HTERT RPE-1 (cell line): Measurements from ENCODE around the gene PEX12.
"Not testable (repeated sequence)": the region's sequence is repeated elsewhere in the genome, so short reads cannot be mapped to it uniquely, and the experiment has no call there.

ENCODE experiments used
- in situ Hi-C: fragments of 300-500 bp; cut with MboI; formaldehyde crosslinking; loops from 4 replicates; pipeline ENCODE4 v1.14.3; 2020; ENCODE audit warnings: low sequenced_read_pairs

The PEX12 gene

DNA sequence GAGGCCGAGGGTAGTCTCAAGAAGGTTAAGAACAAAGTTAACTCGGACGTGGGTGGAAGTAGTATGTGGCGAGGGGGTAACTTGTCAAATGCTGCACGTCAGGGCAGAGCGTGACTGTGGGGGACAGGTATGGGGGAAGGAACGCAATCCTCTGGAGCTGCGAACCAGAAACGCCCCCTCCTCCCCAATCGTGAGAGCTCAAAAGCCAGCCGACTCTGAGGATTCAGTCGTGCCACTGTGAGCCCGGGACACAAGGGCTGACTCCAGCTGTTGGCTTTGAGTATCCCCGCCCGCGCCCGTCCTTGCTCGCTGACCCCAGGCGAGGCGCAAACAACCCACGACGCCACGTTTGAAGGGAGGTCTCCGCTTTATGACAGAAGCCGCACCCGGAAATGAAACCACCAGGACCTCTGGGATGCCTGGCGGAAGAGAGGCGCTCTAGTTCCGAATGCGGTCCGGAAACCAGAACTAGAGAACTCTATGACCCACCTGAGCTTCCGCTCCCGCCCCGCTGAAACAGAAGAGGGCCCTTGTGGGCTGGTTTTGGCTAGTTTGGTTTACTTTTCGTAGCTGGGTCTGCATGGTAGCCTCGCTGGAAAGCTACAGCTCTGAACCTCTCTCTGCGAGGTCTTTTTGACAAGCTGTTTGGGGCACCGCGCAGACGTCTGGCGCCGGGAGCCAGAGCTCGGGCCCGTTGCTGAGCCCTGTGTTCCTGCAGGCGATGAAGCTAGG, at the start of gene PEX12:
TSS of gene PEX12 (minus strand) at position 375 of the 732 bp plus-strand sequence. CDS start 550 bp downstream, outside the sequence.
- in situ Hi-C loops: no loop called here

DNA sequence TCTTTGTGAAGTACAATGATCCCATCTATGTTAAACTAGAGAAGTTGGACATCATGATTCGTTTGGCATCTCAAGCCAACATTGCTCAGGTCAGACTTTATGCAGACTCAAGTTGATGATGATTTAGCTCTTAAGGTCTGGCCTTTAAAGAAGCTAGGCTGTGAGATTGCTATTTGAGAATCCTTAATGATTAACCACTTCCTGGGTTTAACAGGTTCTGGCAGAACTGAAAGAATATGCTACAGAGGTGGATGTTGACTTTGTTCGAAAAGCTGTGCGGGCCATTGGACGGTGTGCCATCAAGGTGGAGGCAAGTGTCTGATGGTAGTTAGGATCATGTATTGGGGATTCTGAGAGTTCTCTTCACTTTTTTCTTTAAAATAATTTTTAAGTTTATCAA, 49.0 kb upstream of the PEX12 start:
- in situ Hi-C loops: no loop called here

DNA sequence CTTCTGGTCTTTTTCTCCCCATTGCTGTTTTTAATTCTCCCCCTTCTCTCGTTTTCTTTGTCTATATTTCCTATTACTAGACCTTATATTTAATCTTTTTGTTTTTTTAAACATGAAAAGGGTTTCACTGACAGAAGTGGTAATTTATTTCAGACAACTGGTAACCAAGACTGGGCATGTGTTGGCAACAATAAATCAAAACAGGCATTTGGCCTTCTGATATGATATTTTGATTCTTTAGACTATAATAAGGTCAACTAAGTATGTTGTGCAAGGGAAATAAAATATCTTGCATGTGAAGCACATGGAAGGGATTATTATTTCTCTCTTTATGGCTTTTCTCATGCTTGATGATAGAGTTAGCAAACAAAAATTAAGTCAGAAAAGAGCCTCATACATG, 43.4 kb upstream of the PEX12 start:
- in situ Hi-C loops: no loop called here

DNA sequence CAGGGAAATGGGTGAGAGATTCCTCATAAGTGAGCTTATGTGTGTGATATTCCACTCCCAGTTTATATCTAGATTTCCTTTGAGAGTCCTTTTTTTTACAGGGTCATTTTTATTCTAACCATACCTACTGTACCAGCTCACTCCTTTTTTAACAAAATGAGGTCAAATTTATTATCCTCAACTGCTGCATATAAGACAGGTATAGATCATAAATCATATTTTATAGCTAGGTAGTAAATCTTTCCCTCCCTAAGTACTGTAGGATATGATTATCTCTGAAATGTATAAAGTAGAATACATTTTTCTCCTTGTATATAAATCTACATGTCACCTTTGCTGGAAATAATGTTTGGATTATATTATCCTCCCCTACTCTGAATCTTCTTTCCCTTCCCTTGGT, 40.3 kb upstream of the PEX12 start:
- in situ Hi-C loops: no loop called here

DNA sequence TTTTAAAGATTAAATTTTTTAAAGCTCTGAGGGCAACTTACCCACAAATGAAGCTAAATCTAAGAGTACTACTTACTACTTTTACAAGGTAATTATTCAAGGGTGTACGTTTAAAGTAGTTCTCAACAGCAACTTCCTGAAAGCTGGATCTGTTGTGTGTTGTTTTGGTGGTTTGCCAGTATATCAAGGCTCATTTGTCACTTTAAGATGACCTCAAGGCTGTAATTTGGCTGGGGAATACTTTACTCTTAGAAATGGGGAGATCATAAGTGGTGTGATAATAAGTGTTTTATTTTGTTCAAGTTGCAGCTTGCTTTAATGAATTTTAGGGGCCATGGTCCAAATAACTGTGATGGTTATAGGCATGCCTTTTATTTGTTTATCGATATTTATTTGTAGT, 39.1 kb upstream of the PEX12 start:
- in situ Hi-C loops: no loop called here

DNA sequence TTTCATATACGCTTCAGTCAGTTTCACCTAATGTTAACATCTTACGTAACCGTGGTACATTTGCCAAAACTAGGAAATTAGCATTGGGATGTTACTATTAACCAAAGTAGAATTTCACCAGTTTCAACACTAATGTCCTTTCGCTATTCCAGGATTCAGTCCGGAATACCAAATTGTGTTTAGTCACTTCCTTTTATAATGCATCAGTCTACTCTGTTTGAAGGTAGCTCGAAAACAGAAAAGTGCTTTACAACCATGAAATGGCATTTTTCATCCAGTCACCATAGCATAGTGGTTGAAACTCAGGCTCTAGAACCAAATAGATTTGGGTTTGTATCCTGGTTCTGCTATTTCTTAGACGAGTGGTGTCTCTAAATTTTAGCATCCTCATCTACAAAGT, 38.2 kb upstream of the PEX12 start:
- in situ Hi-C loops: no loop called here

DNA sequence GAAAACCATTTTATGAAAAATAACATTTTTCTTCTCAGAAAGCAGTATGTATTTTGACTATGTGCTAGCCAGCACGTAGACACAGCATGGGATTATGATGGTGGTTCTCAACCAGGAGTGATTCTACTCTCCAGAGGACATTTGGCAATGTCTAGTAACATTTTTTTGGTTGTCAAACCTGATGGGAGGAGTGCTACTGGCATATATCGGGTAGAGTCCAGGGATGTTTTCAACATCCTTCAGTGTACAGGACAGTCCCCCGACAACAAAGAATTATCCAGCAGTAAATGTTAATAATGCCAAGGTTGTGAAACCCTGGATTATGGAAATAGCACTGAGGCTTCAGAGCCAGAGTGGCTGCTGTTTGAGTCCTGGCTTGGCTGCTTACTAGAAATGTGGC, 36.4 kb upstream of the PEX12 start:
- in situ Hi-C loops: no loop called here

DNA sequence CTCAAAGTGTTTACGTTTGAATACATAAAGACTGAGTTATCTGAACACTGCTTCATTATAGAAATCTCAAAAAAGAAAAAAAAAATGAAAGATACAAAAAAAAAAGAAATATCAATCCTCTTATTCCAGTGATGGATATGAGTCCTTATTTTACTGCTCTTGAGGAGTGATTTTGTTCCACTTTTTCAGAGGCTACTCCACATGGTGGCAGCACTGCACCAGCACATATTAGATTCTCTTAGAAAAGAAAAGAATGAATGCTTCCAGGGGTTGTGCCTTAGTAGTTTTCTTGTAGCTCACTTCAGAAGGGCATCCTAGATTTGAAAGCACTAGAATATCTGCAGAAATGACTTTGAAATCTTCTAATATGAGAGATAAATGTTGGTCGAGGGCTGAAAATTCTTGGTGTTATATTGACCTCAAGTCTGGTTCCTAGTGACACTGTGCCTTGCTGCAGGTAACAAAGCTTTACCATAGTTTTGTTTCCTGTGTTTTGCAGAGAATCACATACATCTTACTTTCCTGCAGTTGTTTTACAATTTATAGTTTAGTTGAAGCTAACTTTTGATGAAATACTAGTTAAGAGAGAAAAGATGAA, 34.7 kb upstream of the PEX12 start:
- in situ Hi-C loops: no loop called here

DNA sequence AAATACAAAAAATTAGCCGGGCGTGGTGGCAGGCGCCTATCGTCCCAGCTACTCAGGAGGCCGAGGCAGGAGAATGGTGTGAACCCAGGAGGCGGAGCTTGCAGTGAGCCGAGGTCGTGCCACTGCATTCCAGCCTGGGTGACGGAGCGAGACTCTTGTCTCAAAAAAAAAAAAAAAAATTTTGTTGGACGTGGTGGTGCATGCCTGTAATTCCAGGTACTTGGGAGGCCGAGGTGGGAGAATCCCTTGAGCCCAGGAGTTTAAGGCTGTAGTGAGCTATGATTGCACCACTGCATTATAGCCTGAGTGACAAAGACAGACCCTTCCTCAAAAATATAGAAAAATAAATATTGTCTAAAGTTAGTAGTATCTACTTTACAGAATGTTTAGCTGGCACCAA, 32.4 kb upstream of the PEX12 start:
- in situ Hi-C loops: not testable (repeated sequence)

DNA sequence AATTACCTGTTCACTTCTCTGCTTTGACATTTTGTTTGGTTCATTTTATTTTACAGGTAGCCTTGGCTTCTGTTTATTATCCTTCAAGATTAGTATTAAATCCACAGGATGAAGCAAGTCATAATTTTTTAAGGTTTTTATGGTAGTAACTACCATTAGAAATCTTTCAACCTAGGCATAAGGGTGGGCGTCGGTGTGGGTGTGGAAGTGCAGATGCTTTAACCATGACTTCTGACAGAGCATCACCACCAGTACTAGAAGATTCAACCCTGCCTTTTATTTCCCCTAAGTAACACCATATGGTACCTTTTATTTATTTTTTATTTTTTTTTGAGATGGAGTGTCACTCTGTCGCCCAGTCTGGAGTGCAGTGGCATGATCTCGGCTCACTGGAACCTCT, 31.5 kb upstream of the PEX12 start:
- in situ Hi-C loops: no loop called here

DNA sequence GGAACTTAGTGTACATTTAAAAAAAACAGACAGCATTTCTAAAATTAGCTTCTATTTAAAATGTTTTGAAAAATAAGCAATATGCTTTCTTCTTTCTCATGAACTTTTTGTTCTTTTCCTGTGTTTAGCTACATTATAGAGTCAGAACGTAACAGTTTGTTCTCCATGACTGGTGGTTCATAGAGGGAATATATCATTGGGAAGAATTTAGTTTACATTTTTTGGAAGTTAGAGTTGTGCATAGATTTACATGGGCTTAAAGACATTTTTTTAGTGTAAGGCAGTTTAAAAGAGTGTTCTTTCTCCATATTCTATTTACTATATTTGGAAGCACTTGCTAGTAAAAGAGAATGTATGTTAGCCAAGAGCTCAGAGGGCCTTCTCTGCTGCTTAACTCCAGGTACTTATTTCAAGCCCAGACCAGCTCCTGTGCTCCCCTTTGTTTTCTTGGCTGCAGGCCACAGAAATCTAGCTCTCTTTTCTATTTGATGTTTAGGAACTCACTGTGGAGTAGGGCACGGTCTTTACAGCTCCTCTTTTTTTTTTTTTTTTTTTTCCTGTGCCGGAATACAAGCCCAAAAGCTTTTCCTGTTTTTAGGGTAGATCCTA, 29.0 kb upstream of the PEX12 start:
- in situ Hi-C loops: no loop called here

DNA sequence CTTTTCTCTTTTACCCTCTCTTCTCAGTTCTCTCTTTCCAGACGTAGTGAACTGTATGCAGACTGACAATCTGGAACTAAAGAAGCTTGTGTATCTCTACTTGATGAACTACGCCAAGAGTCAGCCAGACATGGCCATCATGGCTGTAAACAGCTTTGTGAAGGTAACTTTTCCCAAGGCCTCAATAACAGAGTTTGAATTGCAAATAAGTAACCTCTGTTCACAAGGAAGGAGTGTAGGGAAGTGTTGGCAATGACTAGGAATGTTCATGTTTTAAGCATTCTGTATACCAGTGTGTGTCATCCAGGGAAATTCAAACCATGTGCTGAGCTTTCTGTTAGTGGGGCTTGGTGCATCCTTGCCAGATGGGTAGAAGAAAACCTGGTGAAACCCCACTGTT, 27.3 kb upstream of the PEX12 start:
- in situ Hi-C loops: no loop called here

DNA sequence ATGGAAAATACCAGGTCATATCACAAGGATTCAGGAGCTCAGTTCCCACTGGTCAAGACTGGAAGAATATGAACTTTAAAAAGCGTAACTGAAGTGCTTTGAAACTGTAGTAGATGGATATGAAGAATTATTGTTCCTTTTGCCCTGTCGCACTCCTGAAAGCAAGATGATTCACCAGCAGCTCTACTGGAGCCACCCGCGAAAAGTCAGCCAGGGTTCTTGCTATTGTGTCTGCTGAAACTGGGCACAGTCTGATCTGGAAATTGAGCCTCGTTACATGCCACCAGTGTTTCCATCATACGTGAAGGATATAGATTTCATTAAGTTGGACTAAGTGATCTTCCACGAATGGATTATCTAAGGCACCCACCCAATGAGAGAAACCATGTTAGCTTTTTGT, 25.3 kb upstream of the PEX12 start:
- in situ Hi-C loops: no loop called here

DNA sequence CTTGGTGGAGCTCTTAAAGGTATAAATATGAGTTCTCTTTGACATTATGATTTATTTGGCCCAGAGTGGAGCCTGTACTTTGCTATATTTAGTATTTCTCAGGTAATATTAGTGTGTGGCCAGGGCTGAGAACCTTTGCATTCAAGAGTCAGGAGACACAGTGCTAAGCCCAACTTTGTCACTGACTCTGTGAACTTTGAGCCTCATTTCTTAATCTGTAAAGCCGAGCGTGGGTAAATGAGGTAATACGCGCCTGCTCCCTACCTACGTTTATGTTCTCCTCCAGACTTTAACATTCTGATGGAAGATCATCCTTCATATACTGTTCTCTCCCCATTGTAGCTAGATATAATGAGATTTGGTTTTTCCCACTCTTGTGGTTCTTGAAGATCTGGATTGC, 19.2 kb upstream of the PEX12 start:
- in situ Hi-C loops: no loop called here

DNA sequence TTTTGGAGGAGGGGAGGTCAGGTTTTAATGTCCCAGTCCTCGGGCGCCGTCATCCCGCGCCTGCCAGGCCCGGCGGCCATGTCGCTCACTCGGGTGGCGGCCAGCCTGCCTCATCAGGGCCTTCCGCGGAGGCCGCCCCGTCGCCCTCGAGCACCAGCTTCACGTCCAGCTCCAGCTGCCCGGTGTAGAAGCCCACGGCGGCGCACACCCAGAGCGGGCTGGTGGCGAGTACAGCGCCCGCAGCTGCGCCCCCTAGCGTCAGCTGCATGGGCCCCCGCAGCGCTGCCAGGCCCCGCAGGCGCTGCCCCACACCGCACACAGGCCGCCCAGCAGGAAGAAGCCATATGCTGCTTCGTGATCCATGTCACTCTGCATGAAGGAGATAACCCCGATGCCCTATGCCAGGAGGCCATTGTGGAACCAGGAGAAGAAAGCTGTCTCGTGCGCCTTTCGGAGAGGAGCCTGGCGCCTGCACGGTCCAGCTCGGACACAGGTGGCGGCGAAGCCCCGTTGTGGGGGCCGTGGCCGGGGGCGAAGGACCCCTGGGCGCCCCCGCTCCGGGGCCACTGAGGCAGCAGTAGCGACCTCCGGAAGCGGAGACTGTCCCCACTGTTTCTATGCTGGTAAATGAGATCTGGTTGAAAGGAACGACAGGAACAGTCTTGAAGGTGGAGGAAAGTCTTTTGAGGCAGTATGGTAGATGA, 18.3 kb upstream of the PEX12 start:
- in situ Hi-C loops: no loop called here

DNA sequence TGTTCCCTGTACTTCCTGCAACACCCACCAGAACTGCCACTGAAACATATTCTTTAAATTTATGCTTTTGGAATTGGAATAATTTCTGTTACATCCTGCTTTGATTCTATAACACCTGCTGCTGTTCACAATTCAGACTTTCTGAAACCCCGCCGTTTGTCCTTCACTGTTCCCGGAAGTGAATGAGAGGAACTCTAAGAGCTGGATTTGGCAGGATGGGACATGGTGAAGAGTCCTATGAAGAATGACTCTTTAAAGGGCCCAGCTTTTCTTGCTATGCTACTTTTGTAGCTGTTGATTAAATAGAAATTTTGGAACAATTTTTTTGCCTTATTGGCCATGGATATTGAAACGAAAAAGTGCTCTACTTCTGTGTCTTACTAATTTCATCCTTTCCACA, 17.7 kb upstream of the PEX12 start:
- in situ Hi-C loops: no loop called here

DNA sequence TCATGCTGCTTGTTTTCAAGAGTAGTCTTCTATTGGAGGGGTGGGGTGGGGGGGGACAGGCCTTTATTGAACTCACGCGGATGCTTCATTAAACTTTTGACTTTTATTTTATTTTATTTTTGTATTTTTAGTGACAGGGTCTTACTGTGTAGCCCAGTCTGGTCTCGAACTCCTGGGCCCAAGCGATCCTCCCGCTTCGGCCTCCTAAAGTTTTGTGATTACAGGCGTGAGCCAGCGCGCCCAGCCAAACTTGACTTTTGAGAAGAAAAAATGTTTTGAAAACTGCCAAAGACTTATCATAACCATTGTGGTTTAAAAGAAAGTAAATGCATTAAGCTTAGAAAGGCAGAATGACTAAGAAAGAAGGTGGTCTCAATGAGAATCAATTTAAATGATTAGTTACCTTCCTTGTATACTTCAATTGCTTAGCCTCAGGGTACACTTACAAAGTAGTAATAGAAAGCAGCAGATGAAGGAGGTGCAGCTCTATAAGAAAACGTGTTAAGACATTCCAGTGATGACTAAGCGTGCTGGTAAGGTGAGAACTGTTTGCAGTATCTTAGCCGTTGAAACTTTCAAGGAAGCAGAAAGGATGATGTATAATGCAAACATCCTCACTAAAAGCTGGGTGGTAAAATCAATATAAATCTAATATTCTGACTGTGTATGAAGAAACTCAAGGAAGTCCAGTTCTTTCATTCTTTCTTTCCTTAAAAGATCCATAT, 10.0 kb upstream of the PEX12 start:
- in situ Hi-C loops: no loop called here

DNA sequence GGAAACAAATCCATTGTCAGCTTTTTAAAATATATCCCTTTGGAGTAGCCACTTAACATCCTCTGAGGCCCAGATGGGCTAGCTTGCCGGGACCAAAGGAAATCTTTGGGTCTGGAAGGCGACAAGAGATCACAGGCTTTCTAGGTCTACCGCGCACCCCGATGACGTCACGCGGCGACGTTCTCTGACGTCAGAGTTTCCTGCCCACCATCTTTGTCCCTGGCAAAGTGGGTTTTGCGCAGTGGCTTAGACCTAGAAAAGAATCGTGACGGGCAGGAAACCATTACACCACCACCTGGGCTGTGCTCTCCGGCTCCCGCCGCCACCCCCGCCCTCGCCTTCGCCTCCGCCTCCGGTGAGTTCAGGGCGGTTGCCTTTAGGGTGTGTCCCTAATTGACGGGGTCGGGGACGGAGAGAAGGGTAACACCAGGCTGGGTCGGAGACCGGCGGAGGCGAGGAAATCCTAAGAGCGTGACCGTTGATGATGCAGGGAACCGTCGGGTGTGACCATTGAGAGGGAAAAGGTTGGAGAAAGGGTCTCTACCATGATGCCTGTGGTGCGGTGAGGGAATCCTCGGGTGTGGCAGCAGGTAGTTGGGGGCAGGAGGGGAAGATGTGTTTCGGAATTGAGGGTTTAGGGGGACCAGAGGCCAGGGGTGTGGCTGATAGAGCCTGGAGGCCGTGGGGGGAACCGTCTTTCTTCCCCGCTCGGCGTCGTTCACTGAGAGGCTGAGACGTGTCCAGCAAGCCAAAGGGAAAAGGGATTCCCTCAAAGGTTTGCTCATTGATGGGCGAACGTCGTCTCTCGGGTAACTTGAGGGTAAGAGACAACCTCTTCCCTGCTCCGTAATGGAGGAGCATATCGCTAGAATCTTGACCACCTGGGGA, 8.9 kb upstream of the PEX12 start, which contains the start of gene AP2B1:
TSS of gene AP2B1 (plus strand) at position 249 of the 888 bp plus-strand sequence. CDS start 6,709 bp downstream, outside the sequence.
- in situ Hi-C loops: no loop called here

DNA sequence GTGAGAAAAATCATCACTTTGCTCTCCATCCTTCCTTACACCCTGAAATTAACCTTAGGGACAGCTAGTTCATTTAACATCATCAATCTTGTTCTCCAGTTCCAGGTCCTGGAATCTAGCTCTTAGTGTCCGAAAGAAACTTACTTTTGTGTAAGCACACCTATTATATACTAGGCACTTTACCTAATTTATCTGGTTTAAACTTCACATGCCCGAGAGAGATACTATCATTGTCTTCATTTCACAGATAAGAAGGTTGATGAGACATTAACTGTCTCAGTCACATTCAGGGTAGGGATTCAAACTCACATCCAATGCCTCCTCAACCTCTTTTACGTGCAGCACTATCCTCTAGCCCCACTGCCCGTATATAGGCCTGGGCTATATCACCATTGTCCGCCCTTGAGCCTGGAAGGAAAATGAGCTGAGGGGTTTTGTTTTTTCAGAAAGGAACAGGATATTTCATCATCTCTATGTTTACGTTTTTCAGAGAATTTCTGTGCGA, 8.2 kb upstream of the PEX12 start:
- in situ Hi-C loops: no loop called here

DNA sequence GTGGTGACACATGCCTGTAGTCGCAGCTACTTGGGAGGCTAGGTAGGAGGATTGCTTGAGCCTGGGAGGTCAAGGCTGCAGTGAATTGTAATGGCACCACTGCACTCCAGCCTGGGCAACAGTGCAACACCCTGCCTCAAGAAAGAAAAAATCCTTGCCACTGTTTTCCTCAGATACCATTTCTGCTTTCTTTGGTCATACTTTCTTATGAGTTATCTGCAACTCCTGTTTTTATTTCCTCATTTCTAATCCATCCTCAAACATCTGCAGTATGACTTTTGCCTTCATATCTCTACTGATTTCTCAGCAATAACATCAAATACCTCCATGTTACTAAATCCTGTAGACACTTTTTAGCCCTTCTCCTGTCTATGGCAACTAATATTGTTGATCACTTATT, 5.7 kb upstream of the PEX12 start:
- in situ Hi-C loops: no loop called here
